H9 (cell line): ENCODE data around the gene FAM171A1. TPM values are rescaled to one million over a fixed set of nuclear protein-coding genes. Genes with fewer than 3 reads are reported as not detected.

Source experiments
- DNase-seq: peaks from one replicate; pipeline ENCODE4 v3.0.0-alpha.2; 2017
- H2AFZ ChIP-seq: one replicate; pipeline ENCODE4 v1.6.1; 2013; ENCODE audit warnings: mild to moderate bottlenecking, low read length, control low read depth, moderate library complexity
- H2AK5ac ChIP-seq: 2 replicates; pipeline ENCODE4 v1.6.1; 2013; ENCODE audit warnings: low read length, control low read depth, mixed read lengths; ENCODE audit not compliant: insufficient read length
- H2BK120ac ChIP-seq: one replicate; pipeline ENCODE4 v1.6.1; 2013; ENCODE audit warnings: low read depth, mild to moderate bottlenecking, low read length, control low read depth, inconsistent platforms; ENCODE audit not compliant: poor library complexity, severe bottlenecking
- H2BK12ac ChIP-seq: 2 replicates; pipeline ENCODE4 v1.6.1; 2013; ENCODE audit warnings: low read length, control low read depth, mixed read lengths, low read depth; ENCODE audit not compliant: insufficient read length
- H2BK15ac ChIP-seq: 2 replicates; pipeline ENCODE4 v1.6.1; 2013; ENCODE audit warnings: low read depth, low read length, control low read depth
- H2BK20ac ChIP-seq: one replicate; pipeline ENCODE4 v1.6.1; 2013; ENCODE audit warnings: low read depth, mild to moderate bottlenecking, low read length, control low read depth, inconsistent platforms; ENCODE audit not compliant: poor library complexity, severe bottlenecking
- H2BK5ac ChIP-seq: 2 replicates; pipeline ENCODE4 v1.6.1; 2013; ENCODE audit warnings: low read length, control low read depth, mixed read lengths; ENCODE audit not compliant: insufficient read length
- H3K14ac ChIP-seq: 2 replicates; pipeline ENCODE4 v1.6.1; 2013; ENCODE audit warnings: low read length, control low read depth; ENCODE audit not compliant: insufficient read depth
- H3K18ac ChIP-seq: 2 replicates; pipeline ENCODE4 v1.6.1; 2013; ENCODE audit warnings: low read depth, mild to moderate bottlenecking, mixed read lengths, low read length, control low read depth; ENCODE audit not compliant: insufficient read length
- H3K23ac ChIP-seq: 2 replicates; pipeline ENCODE4 v1.6.1; 2013; ENCODE audit warnings: low read length, control low read depth, mixed read lengths, low read depth; ENCODE audit not compliant: insufficient read length
- H3K23me2 ChIP-seq: 2 replicates; pipeline ENCODE4 v1.6.1; 2013; ENCODE audit warnings: low read depth, mild to moderate bottlenecking, mixed read lengths, low read length, control low read depth; ENCODE audit not compliant: insufficient read length, poor library complexity, severe bottlenecking
- H3K27ac ChIP-seq: 2 replicates; pipeline ENCODE4 v1.5.1; 2013; ENCODE audit warnings: low read length, control low read depth, mixed read lengths, low read depth; ENCODE audit not compliant: insufficient read length
- H3K27me3 ChIP-seq: 2 replicates; pipeline ENCODE4 v1.6.1; 2013; ENCODE audit warnings: low read length, control low read depth, inconsistent platforms; ENCODE audit not compliant: insufficient read depth
- H3K4ac ChIP-seq: 2 replicates; pipeline ENCODE4 v1.6.1; 2013; ENCODE audit warnings: low read depth, mild to moderate bottlenecking, control low read depth, inconsistent platforms, low read length, moderate library complexity
- H3K4me1 ChIP-seq: 2 replicates; pipeline ENCODE4 v1.6.1; 2013; ENCODE audit warnings: low read length, control low read depth, inconsistent platforms; ENCODE audit not compliant: insufficient read depth
- H3K4me2 ChIP-seq: 2 replicates; pipeline ENCODE4 v1.6.1; 2013; ENCODE audit warnings: low read length, control low read depth, mixed read lengths; ENCODE audit not compliant: insufficient read length, insufficient read depth
- H3K56ac ChIP-seq: 2 replicates; pipeline ENCODE4 v1.6.1; 2013; ENCODE audit warnings: low read depth, mild to moderate bottlenecking, mixed read lengths, low read length, control low read depth; ENCODE audit not compliant: insufficient read length
- H3K79me1 ChIP-seq: 2 replicates; pipeline ENCODE4 v1.6.1; 2013; ENCODE audit warnings: low read depth, mild to moderate bottlenecking, moderate library complexity, low read length, control low read depth, inconsistent platforms; ENCODE audit not compliant: insufficient read depth, poor library complexity, severe bottlenecking
- H3K79me2 ChIP-seq: 2 replicates; pipeline ENCODE4 v1.6.1; 2013; ENCODE audit warnings: low read length, control low read depth, inconsistent platforms; ENCODE audit not compliant: insufficient read depth
- H3K9ac ChIP-seq: 2 replicates; pipeline ENCODE4 v1.6.1; 2013; ENCODE audit warnings: low read length, control low read depth, mixed read lengths; ENCODE audit not compliant: insufficient read length; ENCODE audit errors: extremely low read depth
- H3K9me3 ChIP-seq: one replicate; pipeline ENCODE4 v1.6.1; 2013; ENCODE audit warnings: low read depth, low read length, inconsistent platforms; ENCODE audit not compliant: control insufficient read depth
- H3T11ph ChIP-seq: one replicate; pipeline ENCODE4 v1.6.1; 2013; ENCODE audit warnings: mild to moderate bottlenecking, low read length, control low read depth, inconsistent platforms
- H4K20me1 ChIP-seq: one replicate; pipeline ENCODE4 v1.6.1; 2013; ENCODE audit not compliant: control insufficient read depth, insufficient read length, insufficient read depth
- H4K5ac ChIP-seq: 2 replicates; pipeline ENCODE4 v1.6.1; 2013; ENCODE audit warnings: low read depth, mild to moderate bottlenecking, mixed read lengths, low read length, control low read depth; ENCODE audit not compliant: insufficient read length
- H4K8ac ChIP-seq: replicated peaks from 2 replicates; pipeline ENCODE4 v1.6.1; 2013; ENCODE audit warnings: low read length, control low read depth, mixed read lengths, low read depth; ENCODE audit not compliant: insufficient read length
- H4K91ac ChIP-seq: 2 replicates; pipeline ENCODE4 v1.6.1; 2013; ENCODE audit warnings: low read depth, mild to moderate bottlenecking, moderate library complexity, mixed read lengths, low read length, control low read depth; ENCODE audit not compliant: insufficient read length
- H3K27ac Mint-ChIP-seq, 3 experiments: 2 replicates in 2 of 3; 3 replicates in 1 of 3; pipeline ENCODE4 v1.8.0; 2020 to 2021; ENCODE audit warnings: mixed read lengths in 3 of 3, mild to moderate bottlenecking in 1 of 3, moderate library complexity in 1 of 3
- H3K27me3 Mint-ChIP-seq: 2 replicates; pipeline ENCODE4 v1.8.0; 2021; ENCODE audit warnings: low read depth, mild to moderate bottlenecking, moderate library complexity, mixed read lengths
- H3K36me3 Mint-ChIP-seq, 3 experiments: 2 replicates in 2 of 3; 3 replicates in 1 of 3; pipeline ENCODE4 v1.8.0; 2020 to 2021; ENCODE audit warnings: low read depth in 3 of 3, mixed read lengths in 3 of 3; ENCODE audit not compliant: insufficient read depth in 1 of 3
- H3K4me1 Mint-ChIP-seq, 2 experiments: 2 replicates each; pipeline ENCODE4 v1.8.0; 2020; ENCODE audit warnings: mixed read lengths in 2 of 2
- H3K4me3 Mint-ChIP-seq, 2 experiments: 2 replicates in 1 of 2; 3 replicates in 1 of 2; pipeline ENCODE4 v1.8.0; 2020 to 2021; ENCODE audit warnings: mild to moderate bottlenecking in 2 of 2, mixed read lengths in 2 of 2, moderate library complexity in 1 of 2
- H3K9me3 Mint-ChIP-seq, 2 experiments: 2 replicates in 1 of 2; 3 replicates in 1 of 2; pipeline ENCODE4 v1.8.0; 2020; ENCODE audit warnings: mild to moderate bottlenecking in 2 of 2, mixed read lengths in 2 of 2, moderate library complexity in 1 of 2
- WGBS: extraction: QIAGEN DNeasy Blood & Tissue Kit; methylation state at CpG from one replicate; pipeline ENCODE4 v1.1.7; 2013; ENCODE audit warnings: missing lambda C conversion rate, low lambda C conversion rate, mixed read lengths; ENCODE audit not compliant: insufficient read length; ENCODE audit errors: extremely low coverage; 5-methylcytosine and 5-hydroxymethylcytosine counted together
- total RNA-seq: library from RNA; stranded (reverse); gene quantifications from 2 replicates; pipeline ENCODE4 v1.2.1, GENCODE V29; 2021
- TF ChIP-seq, protein P1 (sequence below): fragments of 200-600 bp; sonication (generic); conservative IDR thresholded peaks from 3 replicates; pipeline ENCODE4 v1.8.0; 2021; ENCODE audit warnings: antibody characterized with exemption, mild to moderate bottlenecking

Gene FAM171A1
- total RNA-seq, 1 experiment from 2014 or later, result 37.4 TPM

- TF ChIP-seq, protein P1, sequence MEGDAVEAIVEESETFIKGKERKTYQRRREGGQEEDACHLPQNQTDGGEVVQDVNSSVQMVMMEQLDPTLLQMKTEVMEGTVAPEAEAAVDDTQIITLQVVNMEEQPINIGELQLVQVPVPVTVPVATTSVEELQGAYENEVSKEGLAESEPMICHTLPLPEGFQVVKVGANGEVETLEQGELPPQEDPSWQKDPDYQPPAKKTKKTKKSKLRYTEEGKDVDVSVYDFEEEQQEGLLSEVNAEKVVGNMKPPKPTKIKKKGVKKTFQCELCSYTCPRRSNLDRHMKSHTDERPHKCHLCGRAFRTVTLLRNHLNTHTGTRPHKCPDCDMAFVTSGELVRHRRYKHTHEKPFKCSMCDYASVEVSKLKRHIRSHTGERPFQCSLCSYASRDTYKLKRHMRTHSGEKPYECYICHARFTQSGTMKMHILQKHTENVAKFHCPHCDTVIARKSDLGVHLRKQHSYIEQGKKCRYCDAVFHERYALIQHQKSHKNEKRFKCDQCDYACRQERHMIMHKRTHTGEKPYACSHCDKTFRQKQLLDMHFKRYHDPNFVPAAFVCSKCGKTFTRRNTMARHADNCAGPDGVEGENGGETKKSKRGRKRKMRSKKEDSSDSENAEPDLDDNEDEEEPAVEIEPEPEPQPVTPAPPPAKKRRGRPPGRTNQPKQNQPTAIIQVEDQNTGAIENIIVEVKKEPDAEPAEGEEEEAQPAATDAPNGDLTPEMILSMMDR, result no peak
- no peak overlapping the region for H3K14ac ChIP-seq
- no peak overlapping the region for H2BK15ac ChIP-seq
- Mint-ChIP-seq H3K4me3 (no peak overlapping the region), H3K9me3 (no peaks in the 10 kb centered on the region), H3K4me1 (peaks cover 16 to 23% of the 10 kb centered on the region in 2 experiments), H3K27me3 (no peaks in the 10 kb centered on the region), H3K27ac (0 out of 7 replicates have a peak overlapping the region, but pooled peaks of 1 of the 3 experiments have one; percentile 7), H3K36me3 (no peaks in the 10 kb centered on the region)
- no peaks in the 10 kb centered on the region for H3K27me3 ChIP-seq
- H3K9ac ChIP-seq, result no peak overlapping the region
- H3K56ac ChIP-seq, result no peak overlapping the region
- H3K79me2 ChIP-seq, result no peaks in the 10 kb centered on the region
- no peaks in the 10 kb centered on the region for H3K9me3 ChIP-seq
- no peaks in the 10 kb centered on the region for H3K79me1 ChIP-seq
- no peaks in the 10 kb centered on the region for H3K23me2 ChIP-seq
- H4K20me1 ChIP-seq, result no peaks in the 10 kb centered on the region
- no CpG with 5 or more reads among the region's 8 CpGs for WGBS
- no peak overlapping the region for H3T11ph ChIP-seq
- no peak overlapping the region for H3K4me2 ChIP-seq
- H2BK20ac ChIP-seq, result no peak overlapping the region
- H4K91ac ChIP-seq, result no peak overlapping the region
- H4K5ac ChIP-seq, result no peak overlapping the region
- H4K8ac ChIP-seq, result no peak overlapping the region
- no peak overlapping the region for H2BK12ac ChIP-seq
- H2BK120ac ChIP-seq, result no peak overlapping the region
- no peak overlapping the region for H3K27ac ChIP-seq
- 0 out of 2 replicates have a peak, but pooled peaks cover 2% of the 10 kb centered on the region for H3K4me1 ChIP-seq
- no peak overlapping the region for H3K23ac ChIP-seq
- no peak overlapping the region for H3K18ac ChIP-seq
- no peak overlapping the region for H2AK5ac ChIP-seq
- H3K4ac ChIP-seq, result no peak overlapping the region
- H2BK5ac ChIP-seq, result no peak overlapping the region
- H2AFZ ChIP-seq, result no peak overlapping the region
- DNase-seq, result no peak
Measured at GRCh38 chr10:15306735-15307280, 64.3 kb downstream of the FAM171A1 start.
